Gastrocnemius medialis (tissue), 4 donors: ENCODE results near the gene MRPL11. TPM values are rescaled to one million over a fixed set of nuclear protein-coding genes. Genes with fewer than 3 reads are reported as not detected.
"Not testable (repeated sequence)": the region's sequence is repeated elsewhere in the genome, so short reads cannot be mapped to it uniquely, and the experiment has no call there.

Experiments
- ATAC-seq, 2 donors: fragments of 150-250 bp; one replicate each; pipeline ENCODE4 v1.9.1; 2016
- DNase-seq, 2 donors: peaks; one replicate each; pipeline ENCODE4 v3.0.0-alpha.2; 2019
- H3K27ac ChIP-seq, 4 donors: fragments of 200-600 bp; sonication (generic); 1 replicate in 1 of 4; 2 replicates in 3 of 4; pipeline ENCODE4 v1.5.1; 2016 to 2018; ENCODE audit warnings: mild to moderate bottlenecking in 2 of 4, moderate library complexity in 1 of 4
- H3K27me3 ChIP-seq, 3 donors: fragments of 200-600 bp; sonication (generic) in 2 of 3; 1 replicate in 1 of 3; 2 replicates in 2 of 3; pipeline versions ENCODE4 v1.5.1 to v1.6.0; 2016 to 2019; ENCODE audit warnings: mild to moderate bottlenecking in 1 of 3, moderate library complexity in 1 of 3
- H3K36me3 ChIP-seq, 2 donors: fragments of 200-600 bp; sonication (generic) in 1 of 2; one replicate each; pipeline ENCODE4 v1.5.1; 2017 to 2018
- H3K4me1 ChIP-seq, 2 donors: fragments of 200-600 bp; sonication (generic) in 1 of 2; one replicate each; pipeline ENCODE4 v1.5.1; 2016 to 2017; ENCODE audit warnings: mild to moderate bottlenecking in 2 of 2
- H3K4me3 ChIP-seq, 4 donors: fragments of 200-600 bp; sonication (generic) in 3 of 4; 1 replicate in 1 of 4; 2 replicates in 3 of 4; pipeline ENCODE4 v1.5.1; 2016 to 2019; ENCODE audit warnings: mild to moderate bottlenecking in 2 of 4
- H3K9me3 ChIP-seq, 3 donors: fragments of 200-600 bp; sonication (generic) in 2 of 3; 1 replicate in 1 of 3; 2 replicates in 2 of 3; pipeline ENCODE4 v1.5.1; 2016 to 2019
- CTCF ChIP-seq, 5 experiments: fragments of 450-650 bp in 3 of 5; fragments of 200-600 bp in 2 of 5; sonication (generic) in 2 of 5; IDR thresholded peaks in 4 of 5; conservative IDR thresholded peaks in 1 of 5; 1 replicate in 4 of 5; 2 replicates in 1 of 5; pipeline ENCODE4 v1.5.1; 2016 to 2019; ENCODE audit warnings: antibody characterized with exemption in 5 of 5, mild to moderate bottlenecking in 3 of 5, moderate library complexity in 3 of 5
- POLR2A ChIP-seq, 2 donors: fragments of 450-650 bp; IDR thresholded peaks; one replicate each; pipeline ENCODE4 v1.6.1; 2017; ENCODE audit warnings: antibody characterized with exemption in 2 of 2, mild to moderate bottlenecking in 2 of 2, moderate library complexity in 2 of 2
- in situ Hi-C, 4 donors: fragments of 200-750 bp; cut with MboI; loops; one replicate each; pipeline versions ENCODE4 v1.15.0 to v1.8.0; 2017; ENCODE audit warnings: low sequenced_read_pairs in 4 of 4
- intact Hi-C: fragments of 100-400 bp; cut with DNase I; formaldehyde crosslinking; loops from one replicate; pipeline ENCODE4 v1.15.1; 2023; ENCODE audit warnings: low total_unique reads
- total RNA-seq, 4 donors: library from RNA; depleted of rRNA; stranded (reverse); fragments of >200 nt; gene quantifications; one replicate each; pipeline versions ENCODE4 v1.1.0 to v1.2.3, GENCODE V29; 2016

Gene MRPL11
- total RNA-seq, 4 donors from 2014 or later: 35.1 to 64.1 (median 52.5) TPM

- peak overlapping the region; percentile 73 to 81 (median 78) for H3K27ac ChIP-seq
- H3K4me3 ChIP-seq: peak overlapping the region; percentile 55 to 89 (median 70)
- no peak for DNase-seq
- TF ChIP-seq CTCF (IDR thresholded peaks at IDR 0.05 in 4 of 5, conservative IDR thresholded peaks at IDR 0.05 in 1 of 5) (no peak), POLR2A (IDR thresholded peaks at IDR 0.05) (no peak)
- in situ Hi-C loops: no loop called here
- ATAC-seq: no peak
- no peaks in the 10 kb centered on the region for H3K9me3 ChIP-seq
- H3K4me1 ChIP-seq: peaks cover 6 to 10% of the 10 kb centered on the region in 2 donors
- peaks cover 0 to 2% of the 10 kb centered on the region in 2 donors for H3K36me3 ChIP-seq
- H3K27me3 ChIP-seq: no peaks in the 10 kb centered on the region
- intact Hi-C loops: loop anchor here (1.0 to 5.0 kb wide), 4 partner anchors 15 to 213 kb away; partner anchors contain the start of genes BBS1, DPP3 and RBM4
Measured at GRCh38 chr11:66465373-66466224, 27.0 kb upstream of the MRPL11 start.

GRCh38 chr11:66464916-66465315 is 26.3 kb upstream of the MRPL11 start:
- intact Hi-C loops (loop anchor here (5.0 kb wide), 1 partner anchor 172 kb away; the partner anchor contains the start of gene RBM4), in situ Hi-C loops (no loop called here)
- Histone ChIP-seq H3K9me3 (no peaks in the 10 kb centered on the region), H3K27ac (no peak overlapping the region), H3K4me1 (peaks cover 6 to 10% of the 10 kb centered on the region in 2 donors), H3K27me3 (no peaks in the 10 kb centered on the region), H3K4me3 (no peak overlapping the region), H3K36me3 (no peaks in the 10 kb centered on the region)
- ATAC-seq: no peak
- DNase-seq: no peak
- TF ChIP-seq POLR2A (IDR thresholded peaks at IDR 0.05) (no peak), CTCF (IDR thresholded peaks at IDR 0.05 in 4 of 5, conservative IDR thresholded peaks at IDR 0.05 in 1 of 5) (no peak)

- H3K36me3 ChIP-seq, DNase-seq, intact Hi-C loops, in situ Hi-C loops, H3K27ac ChIP-seq, H3K27me3 ChIP-seq, ATAC-seq, H3K9me3 ChIP-seq, H3K4me3 ChIP-seq: not testable (repeated sequence)
- H3K4me1 ChIP-seq: peaks cover 6 to 10% of the 10 kb centered on the region in 2 donors
Measured at GRCh38 chr11:66464116-66464515, 25.5 kb upstream of the MRPL11 start.

- in situ Hi-C loops: no loop called here
- TF ChIP-seq CTCF (IDR thresholded peaks at IDR 0.05 in 4 of 5, conservative IDR thresholded peaks at IDR 0.05 in 1 of 5): no peak
- no peak for TF ChIP-seq POLR2A (IDR thresholded peaks at IDR 0.05)
- Histone ChIP-seq H3K4me1 (peaks cover 6 to 10% of the 10 kb centered on the region in 2 donors), H3K27ac (no peak overlapping the region), H3K9me3 (no peaks in the 10 kb centered on the region), H3K36me3 (no peaks in the 10 kb centered on the region), H3K27me3 (no peaks in the 10 kb centered on the region), H3K4me3 (no peak overlapping the region)
- ATAC-seq (no peak), DNase-seq (no peak)
- intact Hi-C loops: no loop called here
Measured at GRCh38 chr11:66462911-66463310, 24.3 kb upstream of the MRPL11 start.

- Histone ChIP-seq H3K4me3 (no peak overlapping the region), H3K4me1 (peaks cover 0 to 5% of the 10 kb centered on the region in 2 donors), H3K27me3 (no peaks in the 10 kb centered on the region), H3K9me3 (no peaks in the 10 kb centered on the region), H3K27ac (no peak overlapping the region), H3K36me3 (no peaks in the 10 kb centered on the region)
- intact Hi-C loops: no loop called here
- no peak for ATAC-seq
- no peak for DNase-seq
- TF ChIP-seq CTCF (IDR thresholded peaks at IDR 0.05 in 4 of 5, conservative IDR thresholded peaks at IDR 0.05 in 1 of 5): no peak
- no peak for TF ChIP-seq POLR2A (IDR thresholded peaks at IDR 0.05)
- in situ Hi-C loops: no loop called here
Measured at GRCh38 chr11:66462010-66462409, 23.4 kb upstream of the MRPL11 start.
